SK-N-SH (cell line): Measurements from ENCODE around the gene MYLK. TPM values are rescaled to one million over a fixed set of nuclear protein-coding genes. Genes with fewer than 3 reads are reported as not detected.

Experiments
- CTCF ChIA-PET: fragments of 300-600, 350-600 bp; formaldehyde crosslinking; extraction: SDS; loops from one replicate; lab custom pipeline; 2021; lab: Yijun Ruan, JAX
- POLR2A ChIA-PET: fragments of 350-600 bp; sonication (Branson Sonifier 250); formaldehyde crosslinking; extraction: SDS; loops from one replicate; lab custom pipeline; 2020; ENCODE audit warnings: antibody characterized with exemption, inconsistent platforms; lab: Yijun Ruan, JAX
- DNase-seq: peaks from one replicate; pipeline ENCODE4 v3.0.0; 2012
- H2AFZ ChIP-seq: fragments of 200-600 bp; sonication (generic); 2 replicates; pipeline ENCODE4 v1.8.1; 2016; ENCODE audit warnings: antibody characterized with exemption, mild to moderate bottlenecking, low read depth
- H3F3A ChIP-seq: fragments of 200-600 bp; sonication (generic); replicated peaks from 2 replicates; pipeline ENCODE3; 2016; ENCODE audit warnings: antibody characterized with exemption, mild to moderate bottlenecking; ENCODE audit not compliant: insufficient read depth
- H3K27ac ChIP-seq, 2 experiments: fragments of 200-500 bp in 1 of 2; fragments of 200-600 bp in 1 of 2; sonication (Bioruptor generic) in 1 of 2; sonication (generic), shearing (Covaris generic) in 1 of 2; 2 replicates each; pipeline versions ENCODE4 v1.5.1 to v1.6.1; 2014 to 2016; ENCODE audit warnings: low read depth in 2 of 2, inconsistent platforms in 1 of 2, low read length in 1 of 2, mild to moderate bottlenecking in 1 of 2, mixed read lengths in 1 of 2
- H3K27me3 ChIP-seq: fragments of 200-600 bp; sonication (generic), shearing (Covaris generic); 2 replicates; pipeline ENCODE4 v1.6.1; 2016; ENCODE audit warnings: mixed run types; ENCODE audit not compliant: insufficient read depth
- H3K36me3 ChIP-seq, 2 experiments: fragments of 200-500 bp in 1 of 2; fragments of 200-600 bp in 1 of 2; sonication (Bioruptor generic) in 1 of 2; sonication (generic) in 1 of 2; replicated peaks in 1 of 2; 2 replicates each; pipeline versions ENCODE3 to v1.5.1; 2014 to 2016; ENCODE audit warnings: low read length in 1 of 2, mild to moderate bottlenecking in 1 of 2; ENCODE audit not compliant: insufficient read depth in 2 of 2, control insufficient read depth in 1 of 2
- H3K4me1 ChIP-seq, 2 experiments: fragments of 200-500 bp in 1 of 2; fragments of 200-600 bp in 1 of 2; sonication (Bioruptor generic) in 1 of 2; sonication (generic), shearing (Covaris generic) in 1 of 2; 2 replicates each; pipeline versions ENCODE4 v1.5.1 to v1.6.1; 2014 to 2016; ENCODE audit warnings: low read depth in 1 of 2, low read length in 1 of 2, mixed run types in 1 of 2; ENCODE audit not compliant: insufficient read depth in 2 of 2, control insufficient read depth in 1 of 2
- H3K4me2 ChIP-seq: fragments of 200-600 bp; sonication (generic), shearing (Covaris generic); 2 replicates; pipeline ENCODE4 v1.6.1; 2017; ENCODE audit warnings: mixed run types
- H3K4me3 ChIP-seq, 2 experiments: fragments of 200-500 bp in 1 of 2; fragments of 200-600 bp in 1 of 2; sonication (Bioruptor generic) in 1 of 2; sonication (generic), shearing (Covaris generic) in 1 of 2; 2 replicates each; pipeline versions ENCODE4 v1.5.1 to v1.8.1; 2014 to 2016; ENCODE audit warnings: low read depth in 2 of 2, inconsistent platforms in 1 of 2, low read length in 1 of 2, mild to moderate bottlenecking in 1 of 2, mixed read lengths in 1 of 2, moderate library complexity in 1 of 2
- H3K79me2 ChIP-seq: fragments of 200-600 bp; sonication (generic); 2 replicates; pipeline ENCODE4 v1.8.1; 2017; ENCODE audit warnings: mild to moderate bottlenecking; ENCODE audit not compliant: insufficient read depth
- H3K9ac ChIP-seq: fragments of 200-600 bp; sonication (generic); 2 replicates; pipeline ENCODE4 v1.6.1; 2017; ENCODE audit warnings: mixed run types
- H3K9me2 ChIP-seq: fragments of 200-600 bp; sonication (generic); 2 replicates; pipeline ENCODE4 v1.6.1; 2017; ENCODE audit warnings: mixed run types
- H3K9me3 ChIP-seq: fragments of 200-600 bp; sonication (generic); 2 replicates; pipeline ENCODE4 v1.6.1; 2017; ENCODE audit warnings: mixed run types, mild to moderate bottlenecking, moderate library complexity
- H4K20me1 ChIP-seq: fragments of 200-600 bp; sonication (generic); 2 replicates; pipeline ENCODE4 v1.6.1; 2017; ENCODE audit warnings: mild to moderate bottlenecking, mixed run types; ENCODE audit not compliant: insufficient read depth
- EP300 ChIP-seq, 2 experiments: IDR thresholded peaks; 2 replicates each; pipeline versions ENCODE4 v1.4.0 to v1.6.1; 2012; ENCODE audit warnings: borderline replicate concordance in 1 of 2, low read depth in 1 of 2, low read length in 1 of 2
- EZH2phosphoT487 ChIP-seq: fragments of 200-600 bp; sonication (generic); IDR thresholded peaks from 2 replicates; pipeline ENCODE4 v1.6.1; 2017; ENCODE audit warnings: low read depth, mixed run types, mild to moderate bottlenecking, antibody characterized with exemption, moderate library complexity, borderline replicate concordance
- GABPA ChIP-seq: IDR thresholded peaks from 2 replicates; pipeline ENCODE4 v1.4.0; 2012; ENCODE audit warnings: low read depth, mild to moderate bottlenecking
- JUND ChIP-seq: IDR thresholded peaks from 2 replicates; pipeline ENCODE4 v1.4.0; 2012
- MXI1 ChIP-seq: IDR thresholded peaks from 2 replicates; pipeline ENCODE4 v1.6.1; 2012; ENCODE audit warnings: mild to moderate bottlenecking, low read depth, low read length, improper control_type of control experiment
- POLR2AphosphoS5 ChIP-seq: IDR thresholded peaks from 2 replicates; pipeline ENCODE4 v1.6.1; 2012; ENCODE audit warnings: low read depth, low read length
- RFX5 ChIP-seq: IDR thresholded peaks from 2 replicates; pipeline ENCODE4 v1.6.1; 2012; ENCODE audit warnings: mild to moderate bottlenecking, improper control_type of control experiment, low read length
- RXRA ChIP-seq: IDR thresholded peaks from 2 replicates; pipeline ENCODE4 v1.4.0; 2012; ENCODE audit warnings: low read depth, mild to moderate bottlenecking, borderline replicate concordance
- SIN3A ChIP-seq: IDR thresholded peaks from 2 replicates; pipeline ENCODE4 v1.6.1; 2012; ENCODE audit warnings: low read depth, mild to moderate bottlenecking, low read length, moderate library complexity, borderline replicate concordance
- SMC3 ChIP-seq: IDR thresholded peaks from 2 replicates; pipeline ENCODE4 v1.6.1; 2012; ENCODE audit warnings: low read depth, low read length, improper control_type of control experiment
- TCF12 ChIP-seq: IDR thresholded peaks from 2 replicates; pipeline ENCODE4 v1.4.0; 2012
- YY1 ChIP-seq: IDR thresholded peaks from 2 replicates; pipeline ENCODE4 v1.4.0; 2012; ENCODE audit warnings: low read depth, mild to moderate bottlenecking
- WGBS: methylation state at CpG from one replicate; pipeline ENCODE4 v1.1.6; 2017; ENCODE audit warnings: low lambda C conversion rate; 5-methylcytosine and 5-hydroxymethylcytosine counted together
- polyA plus RNA-seq, 3 experiments: library from polyadenylated mRNA; depleted of rRNA; stranded (reverse); fragments of >200 nt; gene quantifications; 2 replicates each; pipeline ENCODE4 v1.2.3, GENCODE V29; 2012
- TF ChIP-seq, protein P1 (sequence below): IDR thresholded peaks from 2 replicates; pipeline ENCODE4 v1.4.0; 2012; ENCODE audit warnings: low read depth
- TF ChIP-seq, protein P2 (sequence below): IDR thresholded peaks from 2 replicates; pipeline ENCODE4 v1.6.1; 2012; ENCODE audit warnings: mild to moderate bottlenecking, low read depth, low read length, moderate library complexity
- TF ChIP-seq, protein P3 (sequence below): fragments of 150-350 bp; IDR thresholded peaks from 2 replicates; pipeline ENCODE4 v1.6.1; 2017; ENCODE audit warnings: antibody characterized with exemption, low read length, low read depth, borderline replicate concordance
- TF ChIP-seq, protein P4 (sequence below): fragments of 150-350 bp; IDR thresholded peaks from 2 replicates; pipeline ENCODE4 v1.6.1; 2016; ENCODE audit warnings: mild to moderate bottlenecking, low read depth, low read length

MYLK gene
- polyA plus RNA-seq, 1 of the 3 experiments (the other 2 are of a cell fraction) = 272 TPM

DNA sequence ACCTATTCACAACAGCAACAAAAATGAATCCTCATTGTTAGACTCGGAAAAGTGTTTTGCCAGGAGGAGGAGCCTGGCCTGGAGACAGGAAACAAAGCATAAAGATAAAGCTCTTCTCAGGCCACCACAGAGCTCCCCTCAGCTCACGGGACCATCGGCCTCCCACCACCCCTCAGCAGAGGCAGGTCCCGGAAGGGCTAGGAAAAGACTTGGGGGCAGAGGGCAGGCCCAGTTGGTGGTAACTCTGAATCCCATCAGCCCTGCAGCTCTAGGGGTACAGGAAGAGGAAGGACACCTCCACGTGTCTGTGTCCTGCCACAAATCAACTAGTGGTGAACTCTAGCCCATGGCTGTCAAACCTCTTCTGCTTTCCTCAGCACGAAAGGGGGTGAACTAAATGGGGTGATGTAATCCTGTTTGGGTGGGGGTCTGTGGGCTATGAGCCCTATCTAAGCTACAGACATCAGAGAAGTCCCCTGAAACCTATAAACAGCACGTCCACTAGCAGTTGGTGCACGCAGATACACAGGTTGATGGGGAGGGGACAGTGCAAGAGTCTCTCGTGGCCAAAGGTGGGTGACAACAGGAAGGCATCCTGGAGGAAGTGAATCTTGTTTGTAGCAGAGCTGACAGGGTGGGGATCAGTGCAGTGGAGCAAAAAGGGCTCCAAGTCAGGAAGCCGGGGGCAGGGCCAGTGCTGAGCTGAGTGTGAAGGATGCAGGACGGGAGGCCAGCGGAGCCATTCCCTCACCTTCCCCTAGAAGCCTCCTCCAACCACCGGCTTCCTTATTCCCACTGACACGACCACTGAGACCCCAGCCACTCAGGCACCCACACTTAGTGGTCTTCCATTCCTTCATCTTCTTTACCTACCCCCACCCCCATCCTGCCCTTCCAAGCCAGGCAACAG lies 188.1 kb downstream of the MYLK start (continued):
- TF ChIP-seq, protein P1, sequence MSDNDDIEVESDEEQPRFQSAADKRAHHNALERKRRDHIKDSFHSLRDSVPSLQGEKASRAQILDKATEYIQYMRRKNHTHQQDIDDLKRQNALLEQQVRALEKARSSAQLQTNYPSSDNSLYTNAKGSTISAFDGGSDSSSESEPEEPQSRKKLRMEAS = no peak

DNA sequence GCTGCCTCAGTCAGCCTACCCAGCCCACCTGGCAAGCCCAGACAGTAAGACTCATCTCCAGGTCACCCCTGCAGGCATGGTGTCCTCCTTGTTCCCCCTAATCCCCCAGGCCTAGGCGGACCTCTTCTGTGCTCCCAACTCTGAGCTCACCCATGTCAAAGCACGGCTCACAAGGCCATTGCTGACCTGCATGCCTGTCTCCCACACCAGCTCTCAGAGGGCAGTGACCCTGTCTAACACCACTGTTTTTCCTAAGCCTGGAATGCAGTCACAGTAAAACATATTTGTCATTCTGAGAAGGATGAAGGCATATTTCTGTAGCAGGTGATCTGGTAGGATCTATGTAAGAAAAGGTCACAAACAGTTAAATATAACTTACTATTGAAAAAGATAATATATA lies 189.0 kb downstream of the MYLK start:
- no peak for TF ChIP-seq POLR2AphosphoS5
- TF ChIP-seq SIN3A = no peak
- TF ChIP-seq, protein P2, sequence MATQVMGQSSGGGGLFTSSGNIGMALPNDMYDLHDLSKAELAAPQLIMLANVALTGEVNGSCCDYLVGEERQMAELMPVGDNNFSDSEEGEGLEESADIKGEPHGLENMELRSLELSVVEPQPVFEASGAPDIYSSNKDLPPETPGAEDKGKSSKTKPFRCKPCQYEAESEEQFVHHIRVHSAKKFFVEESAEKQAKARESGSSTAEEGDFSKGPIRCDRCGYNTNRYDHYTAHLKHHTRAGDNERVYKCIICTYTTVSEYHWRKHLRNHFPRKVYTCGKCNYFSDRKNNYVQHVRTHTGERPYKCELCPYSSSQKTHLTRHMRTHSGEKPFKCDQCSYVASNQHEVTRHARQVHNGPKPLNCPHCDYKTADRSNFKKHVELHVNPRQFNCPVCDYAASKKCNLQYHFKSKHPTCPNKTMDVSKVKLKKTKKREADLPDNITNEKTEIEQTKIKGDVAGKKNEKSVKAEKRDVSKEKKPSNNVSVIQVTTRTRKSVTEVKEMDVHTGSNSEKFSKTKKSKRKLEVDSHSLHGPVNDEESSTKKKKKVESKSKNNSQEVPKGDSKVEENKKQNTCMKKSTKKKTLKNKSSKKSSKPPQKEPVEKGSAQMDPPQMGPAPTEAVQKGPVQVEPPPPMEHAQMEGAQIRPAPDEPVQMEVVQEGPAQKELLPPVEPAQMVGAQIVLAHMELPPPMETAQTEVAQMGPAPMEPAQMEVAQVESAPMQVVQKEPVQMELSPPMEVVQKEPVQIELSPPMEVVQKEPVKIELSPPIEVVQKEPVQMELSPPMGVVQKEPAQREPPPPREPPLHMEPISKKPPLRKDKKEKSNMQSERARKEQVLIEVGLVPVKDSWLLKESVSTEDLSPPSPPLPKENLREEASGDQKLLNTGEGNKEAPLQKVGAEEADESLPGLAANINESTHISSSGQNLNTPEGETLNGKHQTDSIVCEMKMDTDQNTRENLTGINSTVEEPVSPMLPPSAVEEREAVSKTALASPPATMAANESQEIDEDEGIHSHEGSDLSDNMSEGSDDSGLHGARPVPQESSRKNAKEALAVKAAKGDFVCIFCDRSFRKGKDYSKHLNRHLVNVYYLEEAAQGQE = no peak
- no peak for TF ChIP-seq SMC3
- TF ChIP-seq JUND = no peak
- TF ChIP-seq MXI1 = no peak
- no peak for TF ChIP-seq EP300 (IDR thresholded peaks at IDR 0.05; ENCODE audit: borderline replicate concordance in 1 of 2, low read depth in 1 of 2, low read length in 1 of 2)
- TF ChIP-seq, protein P3, sequence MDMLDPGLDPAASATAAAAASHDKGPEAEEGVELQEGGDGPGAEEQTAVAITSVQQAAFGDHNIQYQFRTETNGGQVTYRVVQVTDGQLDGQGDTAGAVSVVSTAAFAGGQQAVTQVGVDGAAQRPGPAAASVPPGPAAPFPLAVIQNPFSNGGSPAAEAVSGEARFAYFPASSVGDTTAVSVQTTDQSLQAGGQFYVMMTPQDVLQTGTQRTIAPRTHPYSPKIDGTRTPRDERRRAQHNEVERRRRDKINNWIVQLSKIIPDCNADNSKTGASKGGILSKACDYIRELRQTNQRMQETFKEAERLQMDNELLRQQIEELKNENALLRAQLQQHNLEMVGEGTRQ = no peak
- no peak for TF ChIP-seq GABPA
- TF ChIP-seq, protein P4, sequence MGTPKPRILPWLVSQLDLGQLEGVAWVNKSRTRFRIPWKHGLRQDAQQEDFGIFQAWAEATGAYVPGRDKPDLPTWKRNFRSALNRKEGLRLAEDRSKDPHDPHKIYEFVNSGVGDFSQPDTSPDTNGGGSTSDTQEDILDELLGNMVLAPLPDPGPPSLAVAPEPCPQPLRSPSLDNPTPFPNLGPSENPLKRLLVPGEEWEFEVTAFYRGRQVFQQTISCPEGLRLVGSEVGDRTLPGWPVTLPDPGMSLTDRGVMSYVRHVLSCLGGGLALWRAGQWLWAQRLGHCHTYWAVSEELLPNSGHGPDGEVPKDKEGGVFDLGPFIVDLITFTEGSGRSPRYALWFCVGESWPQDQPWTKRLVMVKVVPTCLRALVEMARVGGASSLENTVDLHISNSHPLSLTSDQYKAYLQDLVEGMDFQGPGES = no peak
- no peak for TF ChIP-seq RXRA
- TF ChIP-seq RFX5 = no peak
- no peak for TF ChIP-seq TCF12
- TF ChIP-seq EZH2phosphoT487 = no peak
- no peak for TF ChIP-seq YY1
- POLR2A ChIA-PET = no interaction called here
- Histone ChIP-seq H3K27ac (peak overlapping the region; percentile 12 to 41; a peak in 3 of 4 replicates), H3K4me1 (peaks cover 13 to 30% of the 10 kb centered on the region in 2 experiments), H3K9me3 (no peaks in the 10 kb centered on the region), H3F3A (no peaks in the 10 kb centered on the region), H3K36me3 (peaks cover 44 to 76% of the 10 kb centered on the region in 2 experiments), H3K4me3 (no peak overlapping the region), H4K20me1 (no peaks in the 10 kb centered on the region), H3K9me2 (no peaks in the 10 kb centered on the region), H3K79me2 (peaks cover 30% of the 10 kb centered on the region; the same call in 1 of the 2 replicates), H3K4me2 (peak overlapping the region; percentile 44), H2AFZ (no peak overlapping the region), H3K27me3 (no peaks in the 10 kb centered on the region), H3K9ac (no peak overlapping the region; the same call in 1 of the 2 replicates)
- no peak for DNase-seq
- CTCF ChIA-PET = interaction anchor here (1.5 to 3.6 kb wide), 3 partner anchors 28 to 43 kb away, joined by 3 to 26 read pairs (median 3); no protein-coding TSS in a partner anchor
- WGBS = 100% methylated on average over 2 of the region's 2 CpGs
